OCI-LY7 (cell line): ENCODE measurements around the gene CHMP4A.
"Not testable (repeated sequence)": the region's sequence is repeated elsewhere in the genome, so short reads cannot be mapped to it uniquely, and the experiment has no call there.

Experiments
- EZH2phosphoT487 ChIP-seq: fragments of 200-600 bp; sonication (generic); IDR thresholded peaks from 2 replicates; pipeline ENCODE4 v1.6.1; 2018; ENCODE audit warnings: low read depth, borderline replicate concordance, mild to moderate bottlenecking, mixed run types, antibody characterized with exemption, low read length, moderate library complexity, mixed read lengths
- TF ChIP-seq, protein P1 (sequence below): fragments of 200-600 bp; sonication (generic); conservative IDR thresholded peaks from 2 replicates; pipeline ENCODE4 v1.5.1; 2014; ENCODE audit warnings: mild to moderate bottlenecking, antibody characterized with exemption, low read length, moderate library complexity, mixed read lengths

DNA sequence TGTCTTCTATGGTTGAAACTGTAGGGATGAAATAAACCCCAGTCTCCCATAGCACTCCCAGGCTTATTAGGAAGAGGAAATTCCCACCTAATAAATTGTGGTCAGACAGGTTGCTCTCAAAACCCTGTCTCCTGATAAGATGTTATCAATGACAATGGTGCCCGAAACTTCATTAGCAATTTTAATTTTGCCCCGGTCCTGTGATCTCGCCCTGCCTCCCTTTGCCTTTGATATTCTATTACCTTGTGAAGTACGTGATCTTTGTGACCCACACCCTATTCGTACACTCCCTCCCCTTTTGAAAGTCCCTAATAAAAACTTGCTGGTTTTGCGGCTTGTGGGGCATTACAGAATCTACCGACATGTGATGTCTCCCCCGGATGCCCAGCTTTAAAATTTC lies 10.8 kb downstream of the CHMP4A start:
- TF ChIP-seq, protein P1, sequence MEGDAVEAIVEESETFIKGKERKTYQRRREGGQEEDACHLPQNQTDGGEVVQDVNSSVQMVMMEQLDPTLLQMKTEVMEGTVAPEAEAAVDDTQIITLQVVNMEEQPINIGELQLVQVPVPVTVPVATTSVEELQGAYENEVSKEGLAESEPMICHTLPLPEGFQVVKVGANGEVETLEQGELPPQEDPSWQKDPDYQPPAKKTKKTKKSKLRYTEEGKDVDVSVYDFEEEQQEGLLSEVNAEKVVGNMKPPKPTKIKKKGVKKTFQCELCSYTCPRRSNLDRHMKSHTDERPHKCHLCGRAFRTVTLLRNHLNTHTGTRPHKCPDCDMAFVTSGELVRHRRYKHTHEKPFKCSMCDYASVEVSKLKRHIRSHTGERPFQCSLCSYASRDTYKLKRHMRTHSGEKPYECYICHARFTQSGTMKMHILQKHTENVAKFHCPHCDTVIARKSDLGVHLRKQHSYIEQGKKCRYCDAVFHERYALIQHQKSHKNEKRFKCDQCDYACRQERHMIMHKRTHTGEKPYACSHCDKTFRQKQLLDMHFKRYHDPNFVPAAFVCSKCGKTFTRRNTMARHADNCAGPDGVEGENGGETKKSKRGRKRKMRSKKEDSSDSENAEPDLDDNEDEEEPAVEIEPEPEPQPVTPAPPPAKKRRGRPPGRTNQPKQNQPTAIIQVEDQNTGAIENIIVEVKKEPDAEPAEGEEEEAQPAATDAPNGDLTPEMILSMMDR = not testable (repeated sequence)
- TF ChIP-seq EZH2phosphoT487 = not testable (repeated sequence)
